Right lobe of liver (tissue), 4 donors: ENCODE results near the gene SLC45A1.

Experiments used
- POLR2A ChIP-seq: fragments of 450-650 bp; IDR thresholded peaks from one replicate; pipeline ENCODE4 v1.6.1; 2017; ENCODE audit warnings: antibody characterized with exemption, mild to moderate bottlenecking
- TF ChIP-seq, protein P1 (sequence below), 4 donors: fragments of 200-600 bp in 3 of 4; fragments of 450-650 bp in 1 of 4; IDR thresholded peaks; one replicate each; pipeline versions ENCODE4 v1.5.1 to v1.8.0; 2016 to 2022; ENCODE audit warnings: antibody characterized with exemption in 4 of 4, mild to moderate bottlenecking in 2 of 4
- donor health status: DM: no; HTN: no; CAD: no.
- donor health status: DM: no; HTN: no; CAD: no.
- donor health status: DM: no; HTN: yes; CAD: no.

DNA sequence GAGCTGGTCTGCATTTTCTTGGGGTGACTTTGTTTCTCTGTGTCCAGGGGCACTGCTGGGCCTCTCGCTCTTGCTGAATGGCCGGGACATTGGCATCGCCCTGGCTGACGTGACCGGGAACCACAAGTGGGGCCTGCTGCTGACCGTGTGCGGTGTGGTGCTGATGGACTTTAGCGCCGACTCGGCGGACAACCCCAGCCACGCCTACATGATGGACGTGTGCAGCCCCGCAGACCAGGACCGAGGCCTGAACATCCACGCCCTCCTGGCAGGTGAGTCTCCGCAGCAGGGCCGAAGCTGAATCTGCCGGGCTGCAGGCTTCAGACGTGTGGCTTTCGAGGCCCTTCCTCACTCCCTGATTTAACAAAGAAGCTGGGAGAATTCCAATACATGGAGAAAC, 7.9 kb downstream of the SLC45A1 start:
- TF ChIP-seq, protein P1, sequence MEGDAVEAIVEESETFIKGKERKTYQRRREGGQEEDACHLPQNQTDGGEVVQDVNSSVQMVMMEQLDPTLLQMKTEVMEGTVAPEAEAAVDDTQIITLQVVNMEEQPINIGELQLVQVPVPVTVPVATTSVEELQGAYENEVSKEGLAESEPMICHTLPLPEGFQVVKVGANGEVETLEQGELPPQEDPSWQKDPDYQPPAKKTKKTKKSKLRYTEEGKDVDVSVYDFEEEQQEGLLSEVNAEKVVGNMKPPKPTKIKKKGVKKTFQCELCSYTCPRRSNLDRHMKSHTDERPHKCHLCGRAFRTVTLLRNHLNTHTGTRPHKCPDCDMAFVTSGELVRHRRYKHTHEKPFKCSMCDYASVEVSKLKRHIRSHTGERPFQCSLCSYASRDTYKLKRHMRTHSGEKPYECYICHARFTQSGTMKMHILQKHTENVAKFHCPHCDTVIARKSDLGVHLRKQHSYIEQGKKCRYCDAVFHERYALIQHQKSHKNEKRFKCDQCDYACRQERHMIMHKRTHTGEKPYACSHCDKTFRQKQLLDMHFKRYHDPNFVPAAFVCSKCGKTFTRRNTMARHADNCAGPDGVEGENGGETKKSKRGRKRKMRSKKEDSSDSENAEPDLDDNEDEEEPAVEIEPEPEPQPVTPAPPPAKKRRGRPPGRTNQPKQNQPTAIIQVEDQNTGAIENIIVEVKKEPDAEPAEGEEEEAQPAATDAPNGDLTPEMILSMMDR (IDR thresholded peaks at IDR 0.05) = no peak
- TF ChIP-seq POLR2A = no peak
